Measurements from ENCODE around the gene PDZD8.

DNA sequence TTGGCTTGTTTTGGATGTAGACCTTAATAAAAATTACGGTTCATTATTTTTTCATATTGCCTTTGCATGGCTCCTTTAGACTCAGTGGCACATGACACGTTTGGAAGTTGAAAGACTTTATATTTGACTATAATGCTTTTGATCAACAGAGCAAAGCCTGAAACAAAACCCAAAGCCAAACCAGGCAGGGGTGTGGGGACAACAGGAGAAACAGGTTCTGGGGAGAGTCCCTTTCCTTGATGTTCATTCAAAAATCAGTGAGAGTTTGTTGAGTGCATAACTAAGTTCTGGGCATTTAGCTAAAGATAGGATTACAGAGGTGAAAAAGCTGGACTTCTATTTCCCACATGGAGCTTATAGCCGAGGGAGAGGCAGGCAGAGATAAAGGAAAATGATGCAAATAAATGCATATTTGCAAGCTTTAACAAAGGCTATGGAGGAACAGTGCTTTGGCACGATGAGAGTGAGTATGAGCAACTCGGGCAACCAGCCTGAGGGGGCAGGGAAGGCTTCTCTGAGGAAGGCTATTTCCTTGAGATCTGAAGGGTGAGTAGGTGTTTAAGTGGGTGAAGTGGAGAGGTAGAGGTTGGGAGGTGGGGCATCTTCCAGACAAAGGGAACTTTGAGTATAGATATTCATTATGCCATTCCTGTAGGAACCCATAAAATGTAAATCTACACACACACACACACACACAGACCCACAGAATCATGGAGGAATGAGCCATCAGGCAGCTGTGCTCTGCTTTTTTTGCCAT is 34.5 kb upstream of the PDZD8 start:
- TF ChIP-seq CTCF (IDR thresholded peaks at IDR 0.05) = no peak
- TF ChIP-seq POLR2A (IDR thresholded peaks at IDR 0.05) = no peak

Measured in right lobe of liver (tissue), 4 donors.